DND-41 (cell line): ENCODE data around the gene EHMT1.

Experiments
- ATAC-seq: fragments of 200-7000 bp; cut with Tn5 transposase; 3 replicates; pipeline ENCODE4 v1.9.1; 2021; ENCODE audit warnings: low read depth; ENCODE audit not compliant: insufficient read depth
- DNase-seq: peaks from one replicate; pipeline ENCODE4 v3.0.0-alpha.2; 2020
- H2AFZ ChIP-seq: 2 replicates; pipeline ENCODE4 v1.6.0; 2012; ENCODE audit warnings: low read depth, low read length
- H3K27ac ChIP-seq: 2 replicates; pipeline ENCODE4 v1.5.1; 2012; ENCODE audit warnings: low read length, inconsistent platforms
- H3K27me3 ChIP-seq: fragments of 200-600 bp; sonication (generic); 2 replicates; pipeline ENCODE4 v1.6.0; 2012; ENCODE audit warnings: low read length, mild to moderate bottlenecking, inconsistent platforms; ENCODE audit not compliant: insufficient read depth, poor library complexity
- H3K36me3 ChIP-seq: 2 replicates; pipeline ENCODE4 v1.5.1; 2012; ENCODE audit warnings: low read length, inconsistent platforms; ENCODE audit not compliant: insufficient read depth
- H3K4me1 ChIP-seq: 2 replicates; pipeline ENCODE4 v1.5.1; 2012; ENCODE audit warnings: mild to moderate bottlenecking, low read length; ENCODE audit not compliant: insufficient read depth
- H3K4me2 ChIP-seq: 2 replicates; pipeline ENCODE4 v1.6.0; 2012; ENCODE audit warnings: mild to moderate bottlenecking, moderate library complexity, low read length, inconsistent platforms; ENCODE audit not compliant: insufficient read depth
- H3K4me3 ChIP-seq, 2 experiments: fragments of 200-600 bp in 1 of 2; shearing (Covaris generic) in 1 of 2; 2 replicates each; pipeline ENCODE4 v1.5.1; 2012 to 2016; ENCODE audit warnings: inconsistent platforms in 2 of 2, low read length in 2 of 2, mild to moderate bottlenecking in 2 of 2, low read depth in 1 of 2, moderate library complexity in 1 of 2
- H3K79me2 ChIP-seq: 2 replicates; pipeline ENCODE4 v1.6.0; 2012; ENCODE audit warnings: low read length, inconsistent platforms; ENCODE audit not compliant: insufficient read depth
- H3K9ac ChIP-seq: 2 replicates; pipeline ENCODE4 v1.6.0; 2012; ENCODE audit warnings: low read depth, mild to moderate bottlenecking, inconsistent platforms, low read length, moderate library complexity
- H3K9me3 ChIP-seq: 2 replicates; pipeline ENCODE4 v1.5.1; 2012; ENCODE audit warnings: low read length, moderate library complexity, mild to moderate bottlenecking, inconsistent platforms; ENCODE audit not compliant: insufficient read depth, severe bottlenecking
- H4K20me1 ChIP-seq: 2 replicates; pipeline ENCODE4 v1.6.0; 2012; ENCODE audit warnings: low read length; ENCODE audit not compliant: insufficient read depth
- CTCF ChIP-seq: IDR thresholded peaks from 2 replicates; pipeline ENCODE4 v1.5.1; 2012; ENCODE audit warnings: borderline replicate concordance, low read length, moderate library complexity, mild to moderate bottlenecking; ENCODE audit not compliant: poor library complexity, severe bottlenecking; ENCODE audit errors: extremely low read depth
- EZH2 ChIP-seq: IDR thresholded peaks from 3 replicates; pipeline ENCODE4 v1.6.1; 2012; ENCODE audit warnings: borderline replicate concordance, low read depth, mild to moderate bottlenecking, moderate library complexity, low read length, inconsistent platforms; ENCODE audit not compliant: severe bottlenecking

The EHMT1 gene

GRCh38 chr9:137588891-137589290 lies 29.9 kb upstream of the EHMT1 start:
- H3K27me3 ChIP-seq = no peaks in the 10 kb centered on the region
- peaks cover 29% of the 10 kb centered on the region for H3K4me1 ChIP-seq
- H3K79me2 ChIP-seq = peaks cover 29% of the 10 kb centered on the region
- H4K20me1 ChIP-seq = peaks cover 54% of the 10 kb centered on the region
- ATAC-seq (no peak), DNase-seq (no peak)
- no peak for TF ChIP-seq EZH2
- no peak for TF ChIP-seq CTCF
- H3K4me3 ChIP-seq = peak overlapping the region; percentile 68 to 83; a peak in 3 of 4 replicates
- no peak overlapping the region for H2AFZ ChIP-seq
- H3K4me2 ChIP-seq = peak overlapping the region; percentile 86
- H3K27ac ChIP-seq = peak overlapping the region; percentile 50; the same call in 1 of the 2 replicates
- peaks cover 49% of the 10 kb centered on the region for H3K36me3 ChIP-seq
- no peaks in the 10 kb centered on the region for H3K9me3 ChIP-seq
- H3K9ac ChIP-seq = peak overlapping the region; percentile 86

GRCh38 chr9:137589441-137590122 lies 29.2 kb upstream of the EHMT1 start:
- Histone ChIP-seq H3K4me3 (peak overlapping the region; percentile 68 to 83), H3K27ac (peak overlapping the region; percentile 50), H2AFZ (no peak overlapping the region), H3K9me3 (no peaks in the 10 kb centered on the region), H3K4me2 (peak overlapping the region; percentile 86), H3K27me3 (no peaks in the 10 kb centered on the region), H3K79me2 (peaks cover 24% of the 10 kb centered on the region), H3K9ac (peak overlapping the region; percentile 86), H4K20me1 (peaks cover 47% of the 10 kb centered on the region), H3K4me1 (peaks cover 29% of the 10 kb centered on the region), H3K36me3 (peaks cover 43% of the 10 kb centered on the region)
- TF ChIP-seq CTCF (no peak), EZH2 (no peak)
- ATAC-seq (peak; percentile 25), DNase-seq (peak; percentile 38)

- H3K9ac ChIP-seq = peak overlapping the region; percentile 86
- H2AFZ ChIP-seq = peak overlapping the region; percentile 58; the same call in 1 of the 2 replicates
- peak overlapping the region; percentile 86 for H3K4me2 ChIP-seq
- peaks cover 24% of the 10 kb centered on the region for H3K79me2 ChIP-seq
- H4K20me1 ChIP-seq = peaks cover 46% of the 10 kb centered on the region
- no peaks in the 10 kb centered on the region for H3K9me3 ChIP-seq
- ATAC-seq (no peak; the same call in 2 of the 3 replicates), DNase-seq (no peak)
- no peaks in the 10 kb centered on the region for H3K27me3 ChIP-seq
- H3K27ac ChIP-seq = no peak overlapping the region
- H3K36me3 ChIP-seq = peaks cover 41% of the 10 kb centered on the region
- H3K4me3 ChIP-seq = peak overlapping the region in 1 of 2 experiments; percentile 83; a peak in 3 of 4 replicates
- TF ChIP-seq EZH2 (no peak), CTCF (no peak)
- peaks cover 29% of the 10 kb centered on the region for H3K4me1 ChIP-seq
These were observed 28.7 kb upstream of the EHMT1 start for GRCh38 chr9:137590123-137590468.
